Measurements from ENCODE around the gene PRPF4.
"Not testable (repeated sequence)": the region's sequence is repeated elsewhere in the genome, so short reads cannot be mapped to it uniquely, and the experiment has no call there.

PRPF4 gene

DNA sequence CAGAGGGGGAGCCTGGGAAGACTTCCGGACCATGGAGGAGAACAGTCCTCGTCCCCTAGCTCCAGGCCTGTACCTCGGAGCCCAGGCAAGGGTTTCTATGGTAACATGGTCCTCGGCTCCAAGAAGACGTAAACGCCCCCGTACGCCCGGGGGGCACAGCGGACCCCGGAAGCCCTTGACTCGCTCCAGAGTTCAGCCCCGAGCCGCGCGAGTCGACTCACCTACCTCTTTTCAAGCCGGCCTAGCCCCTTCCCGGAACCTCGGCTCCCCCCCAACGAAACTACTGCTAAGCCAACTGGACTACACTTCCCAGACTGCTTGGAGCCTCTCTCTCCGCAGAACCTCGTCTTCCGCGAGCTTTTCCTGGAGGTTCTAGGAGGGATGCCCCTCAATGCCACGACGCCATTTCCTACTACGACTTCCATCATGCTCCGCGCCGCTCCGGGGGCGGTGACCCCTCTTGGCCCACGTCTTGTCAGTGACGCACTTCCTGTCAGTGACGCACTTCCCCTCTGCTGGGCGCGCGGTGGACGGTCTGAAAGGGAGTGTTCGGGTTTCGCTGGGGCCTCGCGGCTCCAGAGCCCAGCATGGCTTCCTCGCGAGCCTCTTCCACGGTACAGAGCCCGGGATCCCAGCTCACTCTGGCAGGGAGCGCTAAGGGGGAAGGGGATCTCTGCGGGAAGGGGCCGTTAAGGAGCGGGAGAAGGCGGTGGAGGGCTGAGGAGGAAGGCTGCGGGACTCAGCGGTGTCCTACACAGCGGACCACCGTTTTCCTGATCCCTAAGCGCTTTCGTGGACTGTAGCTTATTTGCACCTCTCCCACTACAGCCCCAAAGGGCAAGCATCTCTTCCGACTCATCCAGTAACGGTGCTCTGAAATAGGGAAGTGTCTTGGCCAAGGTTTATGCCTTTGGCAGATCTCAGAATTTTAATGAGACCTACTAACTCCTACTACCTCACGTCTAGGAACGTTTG lies at the start of gene PRPF4, which contains the start of gene CDC26:
TSS of gene PRPF4 (plus strand) at position 502 of the 975 bp plus-strand sequence. CDS start at position 588, 86 bp downstream.
TSS of gene CDC26 (minus strand) at position 416 of the 975 bp plus-strand sequence. CDS start 3,065 bp downstream, outside the sequence.
- peak; percentile 94 for DNase-seq

DNA sequence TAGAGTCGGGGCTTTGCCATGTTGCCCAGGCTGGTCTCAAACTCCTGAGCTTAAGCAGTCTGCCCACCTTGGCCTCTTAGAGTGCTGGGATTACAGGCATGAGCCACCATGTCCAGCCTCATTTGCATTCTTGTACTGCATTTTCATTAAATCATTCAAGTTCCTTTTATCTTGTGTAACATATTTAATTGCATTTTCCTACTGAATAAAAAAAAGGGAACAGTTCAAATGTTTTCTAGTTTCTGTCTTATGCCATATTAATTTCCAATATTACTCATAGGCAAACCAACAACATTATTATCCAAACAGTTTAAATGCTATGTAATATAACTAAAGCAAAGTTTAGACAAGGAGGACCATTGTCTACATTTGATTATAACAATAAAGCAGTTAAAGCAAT lies 48.0 kb upstream of the PRPF4 start:
- no peak for DNase-seq

DNA sequence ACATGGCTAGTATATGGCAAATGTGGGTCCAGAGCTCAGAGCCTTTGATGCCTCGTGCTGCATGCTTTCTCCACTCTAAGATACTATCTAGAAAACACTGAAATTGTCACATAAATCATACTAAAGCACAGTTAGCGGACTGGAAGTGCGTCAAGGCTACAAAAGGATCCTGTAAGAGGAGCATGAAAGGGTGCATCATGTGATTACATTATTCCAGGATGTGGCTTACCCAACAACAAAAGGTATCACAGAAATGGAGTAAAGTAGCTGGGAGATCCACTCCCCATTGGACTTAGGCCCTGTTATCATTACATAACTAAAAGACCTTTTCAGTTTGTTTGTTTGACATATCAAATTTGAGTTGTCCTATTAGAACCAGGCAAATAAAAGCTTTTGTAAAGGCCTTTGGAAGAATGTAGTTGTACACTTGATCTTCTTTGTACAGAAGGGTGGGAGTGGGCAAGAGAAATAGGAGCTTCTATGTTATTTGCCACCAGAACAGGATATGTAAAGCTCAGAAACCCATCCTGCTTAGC lies 47.3 kb upstream of the PRPF4 start:
- no peak for DNase-seq

DNA sequence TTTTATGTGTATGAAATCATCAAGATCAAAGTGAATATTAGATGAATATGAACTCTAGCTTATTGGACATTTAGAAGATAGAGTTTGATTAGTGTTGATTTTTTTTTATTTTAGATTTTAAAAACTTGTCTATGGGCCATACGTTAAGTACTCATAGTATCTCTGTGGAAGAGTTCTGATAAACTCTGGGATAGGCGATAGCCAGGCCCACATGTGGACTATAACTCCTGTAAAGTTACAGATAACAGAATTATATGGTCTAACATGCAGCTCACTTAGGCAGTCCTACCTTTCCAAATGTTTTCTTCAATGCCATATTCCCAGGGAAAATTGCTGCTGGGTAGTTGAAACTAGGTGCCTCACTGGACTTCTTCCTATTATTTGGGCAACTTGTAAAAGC lies 43.8 kb upstream of the PRPF4 start:
- no peak for DNase-seq

DNA sequence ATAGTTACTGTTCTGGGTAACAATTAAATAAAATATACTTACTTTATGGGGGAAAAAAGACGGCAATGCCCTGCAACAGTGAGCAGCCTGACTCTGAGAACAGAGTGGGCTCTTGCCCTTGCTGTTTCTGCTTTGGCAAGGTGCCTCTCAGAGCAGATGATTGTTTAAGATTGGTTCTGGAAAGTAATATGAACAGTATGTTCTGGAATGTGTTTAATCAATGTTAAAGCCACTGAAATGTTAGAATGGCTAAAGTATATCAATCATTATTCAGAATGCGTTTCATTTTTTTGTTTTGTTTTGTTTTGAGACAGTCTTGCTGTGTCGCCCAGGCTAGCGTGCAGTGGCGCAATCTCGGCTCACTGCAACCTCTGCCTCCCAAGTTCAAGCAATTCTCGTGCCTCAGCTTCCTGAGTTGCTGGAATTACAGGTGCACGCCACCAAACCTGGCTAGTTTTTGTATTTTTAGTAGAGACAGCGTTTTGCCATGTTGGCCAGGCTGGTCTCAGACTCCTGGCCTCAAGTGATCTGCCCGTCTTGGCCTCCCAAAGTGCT lies 39.7 kb upstream of the PRPF4 start:
- not testable (repeated sequence) for DNase-seq

DNA sequence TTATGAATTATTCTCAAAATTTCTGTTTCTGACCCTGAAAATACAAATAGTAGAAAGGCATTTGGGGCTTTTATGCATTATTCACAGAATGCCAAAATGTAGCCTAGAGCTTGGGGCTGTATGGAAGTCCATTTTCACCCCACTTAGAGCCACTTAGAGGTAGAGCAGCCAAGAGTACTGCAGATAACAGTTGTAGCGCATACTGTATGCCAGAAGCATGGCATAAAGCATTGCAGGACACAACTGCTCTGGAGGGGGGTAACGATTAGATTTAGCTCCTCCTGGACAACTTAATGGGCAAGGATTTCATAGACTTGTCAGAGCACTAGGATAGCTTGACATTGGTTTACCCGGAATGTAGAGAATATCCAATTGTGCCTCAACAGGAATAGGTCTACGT lies 38.4 kb upstream of the PRPF4 start:
- DNase-seq, result no peak

DNA sequence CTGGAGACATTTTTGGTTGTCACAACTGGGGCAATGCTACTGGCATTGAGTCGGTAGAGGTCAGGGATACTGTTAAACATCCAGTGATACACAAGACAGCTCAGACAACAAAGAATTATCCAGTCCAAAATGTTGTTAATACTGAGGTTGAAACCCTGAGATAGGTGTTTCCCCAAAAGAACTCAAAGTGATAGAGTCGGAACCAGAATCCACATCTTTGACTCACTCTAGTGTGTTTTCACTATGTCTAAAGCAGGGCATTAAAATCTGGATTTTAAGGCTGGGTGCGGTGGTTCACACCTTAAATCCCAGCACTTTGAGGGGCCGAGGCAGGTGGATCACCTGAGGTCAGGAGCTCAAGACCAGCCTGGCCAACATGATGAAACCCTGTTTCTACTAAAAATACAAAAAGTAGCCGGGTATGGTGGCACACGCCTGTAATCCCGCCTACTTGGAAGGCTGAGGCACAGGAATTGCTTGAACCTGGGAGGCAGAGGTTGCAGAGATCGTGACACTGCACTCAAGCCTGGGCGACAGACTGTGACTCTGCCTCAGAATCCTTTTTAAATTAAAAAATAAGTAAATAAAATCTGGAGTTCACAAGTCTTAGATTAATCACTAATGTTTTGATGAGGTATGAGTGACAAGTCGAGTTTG lies 37.1 kb upstream of the PRPF4 start:
- DNase-seq, result no peak

DNA sequence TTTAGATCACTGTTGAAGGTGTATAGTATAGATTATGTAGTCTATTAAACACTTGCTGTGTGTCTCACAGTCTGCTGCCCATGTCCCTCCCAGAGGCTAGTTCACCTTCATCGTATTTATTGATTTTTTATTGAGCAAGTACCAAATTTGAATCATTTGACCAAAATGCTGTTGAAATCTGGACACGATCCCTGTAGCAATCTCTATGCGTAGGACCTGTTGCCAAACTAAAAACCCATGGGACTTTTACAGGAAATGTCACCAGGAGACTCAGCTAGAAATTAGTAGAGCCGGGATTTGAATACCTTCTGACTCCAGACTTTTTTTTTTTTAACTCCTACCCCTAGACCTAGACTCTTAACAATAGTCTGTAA lies 36.6 kb upstream of the PRPF4 start:
- no peak for DNase-seq

DNA sequence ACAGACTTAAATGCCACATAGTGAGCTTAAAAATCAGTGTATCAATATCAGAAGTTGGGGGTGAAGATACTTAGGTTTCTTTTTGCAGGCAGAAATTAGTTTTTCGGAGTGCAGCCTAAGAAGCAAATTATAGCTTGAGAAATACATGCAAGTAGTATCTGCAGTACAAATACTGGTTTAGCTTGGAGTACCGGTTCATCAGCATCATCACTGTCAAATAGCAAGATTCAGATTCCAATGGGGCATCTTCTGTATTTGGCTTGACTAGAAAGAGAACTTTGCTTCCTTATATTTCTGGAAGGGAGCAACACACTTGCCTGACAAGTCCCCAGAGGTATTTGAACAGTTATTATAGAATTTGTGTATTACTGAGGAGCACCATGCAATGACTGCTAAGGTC lies 34.3 kb upstream of the PRPF4 start:
- DNase-seq, result no peak

DNA sequence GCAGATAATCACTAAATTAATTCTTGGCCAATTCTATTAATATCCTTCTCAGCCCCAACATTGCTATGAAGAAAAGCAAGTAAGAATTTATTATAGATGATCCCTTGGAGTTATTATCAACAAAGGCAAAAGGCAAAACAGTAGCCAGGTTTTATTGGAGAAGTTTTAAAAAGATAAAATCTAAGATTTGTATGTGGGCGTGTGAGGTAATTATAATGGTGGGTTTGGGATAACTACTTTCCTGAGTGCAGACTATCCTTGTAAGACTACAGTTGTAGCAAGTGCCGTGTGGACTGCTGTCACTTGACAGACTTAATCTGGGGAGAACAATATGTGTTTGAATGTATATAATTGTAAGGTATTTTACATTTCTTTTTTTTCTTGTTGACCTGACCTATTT lies 30.9 kb upstream of the PRPF4 start:
- no peak for DNase-seq

DNA sequence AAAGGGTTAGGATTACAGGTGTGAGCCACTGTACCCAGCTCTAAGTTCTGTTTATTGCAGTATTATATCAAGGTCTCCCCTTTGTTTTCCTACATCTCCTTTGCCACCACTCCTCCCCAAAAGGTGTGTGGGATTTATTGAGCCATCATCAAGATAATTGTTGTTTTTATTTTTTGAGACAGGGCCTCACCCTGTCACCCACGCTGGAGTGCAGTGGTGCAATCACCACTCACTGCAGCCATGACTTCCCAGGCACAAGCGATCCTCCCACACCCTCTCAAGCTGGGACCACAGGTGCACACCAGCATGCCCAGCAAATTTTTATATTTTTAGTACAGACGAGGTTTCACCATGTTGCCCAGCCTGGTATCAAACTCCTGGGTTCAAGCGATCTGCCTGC lies 29.6 kb upstream of the PRPF4 start:
- DNase-seq, result no peak

DNA sequence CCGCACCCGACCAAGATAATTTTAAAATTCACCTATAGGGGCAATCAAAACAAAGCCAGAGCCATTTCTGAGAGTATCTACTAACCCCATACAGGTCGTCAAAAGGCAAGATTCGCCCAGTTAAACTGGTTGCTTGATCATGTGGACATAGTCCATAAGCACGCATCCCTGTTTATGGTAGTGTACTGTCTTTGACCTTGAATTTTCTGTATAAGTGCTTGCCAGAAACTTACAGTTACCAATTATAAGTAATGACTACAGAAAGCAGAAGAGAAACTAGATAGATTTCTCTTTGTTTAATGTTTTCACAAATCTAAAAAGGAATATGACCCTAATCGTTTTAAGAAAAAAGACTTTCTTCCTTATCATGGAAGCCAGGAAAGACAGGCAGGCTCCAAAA lies 28.5 kb upstream of the PRPF4 start:
- DNase-seq, result no peak

DNA sequence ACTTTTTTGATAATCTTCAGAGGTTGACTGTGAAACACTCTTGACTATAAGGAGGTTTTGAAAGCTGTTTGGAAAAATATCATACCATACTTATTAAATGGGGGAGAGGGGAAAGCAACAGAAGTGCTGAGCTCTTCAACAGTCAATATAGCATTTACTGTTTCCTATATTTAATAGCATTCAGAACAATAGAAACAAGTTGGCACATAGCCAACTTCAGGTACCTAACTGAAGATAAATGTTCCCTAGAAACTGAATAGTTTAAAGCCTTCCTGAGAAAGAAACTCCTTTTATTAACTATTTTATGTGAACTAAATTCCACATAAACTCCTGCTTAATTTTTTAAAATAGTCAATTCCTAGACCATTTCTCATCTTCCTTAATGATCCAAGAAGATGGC lies 27.8 kb upstream of the PRPF4 start:
- DNase-seq, result no peak

DNA sequence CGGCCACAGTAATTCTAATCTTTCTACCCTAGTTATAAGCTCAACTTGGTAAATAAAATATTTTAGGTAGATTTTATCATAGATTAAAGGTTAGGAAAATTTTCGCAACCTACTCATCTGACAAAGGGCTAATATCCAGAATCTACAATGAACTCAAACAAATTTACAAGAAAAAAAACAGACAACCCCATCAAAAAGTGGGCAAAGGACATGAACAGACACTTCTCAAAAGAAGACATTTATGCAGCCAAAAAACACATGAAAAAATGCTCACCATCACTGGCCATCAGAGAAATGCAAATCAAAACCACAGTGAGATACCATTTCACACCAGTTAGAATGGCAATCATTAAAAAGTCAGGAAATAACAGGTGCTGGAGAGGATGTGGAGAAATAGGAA lies 25.8 kb upstream of the PRPF4 start:
- DNase-seq, result not testable (repeated sequence)

DNA sequence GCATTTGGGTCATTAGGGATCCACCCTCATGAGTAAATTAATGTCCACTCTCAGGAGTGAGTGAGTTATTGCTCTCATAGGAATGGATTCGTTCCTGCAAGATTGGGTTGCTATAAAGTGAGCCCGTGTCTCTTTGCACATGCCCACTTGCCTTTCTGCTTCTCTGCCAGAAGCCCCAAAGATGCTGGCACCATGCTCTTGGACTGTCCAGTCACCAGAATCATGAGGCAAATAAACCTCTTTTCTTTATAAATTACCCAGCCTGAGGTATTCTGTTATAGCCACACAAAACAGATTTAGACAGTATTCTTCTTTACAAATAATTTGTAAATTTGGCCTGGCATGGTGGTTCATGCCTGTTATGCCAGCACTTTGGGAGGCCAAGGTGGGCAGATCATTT lies 24.7 kb upstream of the PRPF4 start:
- no peak for DNase-seq

DNA sequence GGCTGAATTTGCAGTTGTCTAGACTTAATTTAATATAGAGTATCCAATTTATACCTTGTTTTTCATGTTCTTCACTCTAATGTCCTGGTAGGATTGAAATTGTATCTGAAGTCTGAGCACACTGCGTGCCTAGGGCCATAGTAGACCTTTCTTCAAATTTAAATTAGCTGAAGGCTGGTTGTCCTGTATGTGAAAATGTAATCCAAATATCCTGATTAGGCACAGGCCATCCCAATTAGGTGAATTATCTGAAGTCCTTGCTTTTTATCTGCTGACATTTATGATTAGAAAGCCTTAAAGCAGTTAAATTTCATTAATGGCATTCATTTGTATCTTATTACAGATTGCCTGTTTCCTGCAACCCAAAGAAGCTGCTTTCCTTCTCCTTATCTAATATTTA lies 20.5 kb upstream of the PRPF4 start:
- no peak for DNase-seq

DNA sequence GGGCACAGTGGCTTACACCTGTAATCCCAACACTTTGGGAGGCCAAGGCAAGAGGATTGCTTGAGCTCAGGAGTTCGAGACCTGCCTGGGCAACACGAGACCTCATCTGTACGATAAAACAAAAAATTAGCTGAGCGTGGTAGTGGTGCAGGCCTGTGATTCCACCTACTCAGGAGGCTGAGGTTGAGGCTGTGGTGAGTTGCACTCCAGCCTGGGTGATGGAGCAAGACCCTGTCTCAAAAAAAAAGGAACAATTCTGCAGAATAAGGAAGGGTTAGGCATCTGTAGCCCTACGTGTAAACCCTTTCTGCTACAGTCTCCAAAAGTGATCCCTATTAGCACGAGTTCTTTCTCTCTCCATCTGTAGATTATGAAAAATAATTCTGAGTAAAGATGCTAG lies 20.0 kb upstream of the PRPF4 start:
- no peak for DNase-seq

DNA sequence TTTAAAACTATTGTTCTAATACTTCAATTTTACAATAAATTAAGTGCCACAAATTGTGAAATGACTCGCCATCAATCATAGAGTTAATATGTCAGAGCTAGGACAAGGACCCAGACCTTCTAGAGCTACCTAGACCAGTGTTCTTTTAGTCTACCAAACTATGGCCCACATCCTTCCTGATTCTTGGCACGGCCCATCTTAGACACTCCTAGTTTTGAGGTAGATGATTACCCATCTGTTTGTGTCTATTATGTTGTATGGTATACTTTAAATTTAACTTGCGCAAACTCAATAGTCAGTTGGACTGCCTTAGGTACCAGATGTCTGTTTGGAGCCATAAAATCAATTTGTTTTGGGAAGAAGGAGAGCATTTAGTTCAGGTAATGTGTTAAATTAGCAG lies 17.6 kb upstream of the PRPF4 start:
- no peak for DNase-seq

DNA sequence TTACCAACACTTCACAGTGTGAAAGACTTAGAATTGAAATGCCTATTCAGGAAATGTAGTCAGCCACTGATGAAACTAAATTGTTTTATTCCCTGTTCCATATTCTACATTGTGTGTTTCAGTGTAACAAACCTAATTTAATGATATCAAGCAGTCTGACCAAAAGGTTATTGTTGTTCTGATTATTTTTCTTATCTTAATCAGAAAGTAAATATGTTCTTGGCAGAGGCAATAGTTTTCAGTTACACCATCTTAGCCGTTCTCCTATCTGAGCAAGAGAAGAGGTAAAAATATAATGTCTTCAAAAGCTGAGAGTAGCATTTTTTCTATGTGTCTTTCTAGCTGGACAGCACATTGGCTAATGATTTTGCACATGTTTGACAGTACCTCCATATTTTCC lies 17.2 kb upstream of the PRPF4 start:
- no peak for DNase-seq

DNA sequence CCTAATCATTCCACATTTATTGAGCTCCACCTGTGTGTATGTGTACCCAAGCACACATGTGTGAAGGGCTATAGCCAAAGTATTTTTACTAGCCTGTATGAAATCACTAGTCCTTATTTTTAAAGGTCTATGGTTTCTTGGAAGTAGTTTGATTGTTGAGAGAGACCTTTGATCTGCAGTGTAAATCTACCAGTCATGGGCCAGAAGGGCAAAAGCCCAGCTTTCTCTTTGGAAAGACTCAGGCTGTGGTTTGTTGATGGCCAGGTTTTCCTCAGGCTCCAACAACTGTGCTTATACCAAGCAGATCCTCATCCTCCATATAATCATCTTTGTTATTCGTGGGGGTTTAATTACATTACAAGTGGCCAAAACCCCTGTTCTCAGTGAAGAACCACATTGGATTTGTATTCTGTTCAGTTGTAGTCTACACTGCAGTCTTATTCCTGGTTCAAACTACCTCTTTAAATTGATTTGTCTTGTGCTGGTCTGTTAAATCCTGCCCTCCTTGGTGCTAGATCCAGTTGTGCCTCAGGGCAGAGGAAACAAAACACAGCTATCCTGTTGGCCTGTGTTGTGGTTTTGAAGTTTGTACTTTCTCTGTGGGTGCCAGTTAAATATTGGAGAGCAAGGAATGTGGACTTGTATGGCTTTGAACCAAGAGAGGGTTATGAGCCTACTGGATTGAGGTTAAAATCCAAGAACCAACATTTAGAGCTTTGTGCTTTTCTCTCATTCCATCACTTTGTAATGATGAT lies 13.4 kb upstream of the PRPF4 start:
- DNase-seq, result no peak

DNA sequence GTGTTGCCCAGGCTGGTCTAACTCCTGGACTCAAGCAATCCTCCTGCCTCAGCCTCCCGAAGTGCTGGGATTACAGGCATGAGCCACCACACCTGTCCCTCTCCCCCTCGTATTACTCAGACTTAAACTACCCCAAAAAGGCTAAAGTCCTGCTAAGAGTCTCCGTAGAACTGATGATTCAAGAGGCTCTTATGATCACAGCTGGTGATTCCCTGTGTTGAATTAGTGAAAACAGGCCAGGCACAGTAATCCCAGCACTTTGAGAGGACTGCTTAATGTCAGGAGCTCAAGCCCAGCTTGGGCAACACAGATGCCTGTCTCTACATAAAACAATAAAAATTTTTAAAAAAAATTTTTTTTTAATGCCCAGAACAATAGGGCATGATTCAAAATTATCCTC lies 9.3 kb upstream of the PRPF4 start:
- no peak for DNase-seq

DNA sequence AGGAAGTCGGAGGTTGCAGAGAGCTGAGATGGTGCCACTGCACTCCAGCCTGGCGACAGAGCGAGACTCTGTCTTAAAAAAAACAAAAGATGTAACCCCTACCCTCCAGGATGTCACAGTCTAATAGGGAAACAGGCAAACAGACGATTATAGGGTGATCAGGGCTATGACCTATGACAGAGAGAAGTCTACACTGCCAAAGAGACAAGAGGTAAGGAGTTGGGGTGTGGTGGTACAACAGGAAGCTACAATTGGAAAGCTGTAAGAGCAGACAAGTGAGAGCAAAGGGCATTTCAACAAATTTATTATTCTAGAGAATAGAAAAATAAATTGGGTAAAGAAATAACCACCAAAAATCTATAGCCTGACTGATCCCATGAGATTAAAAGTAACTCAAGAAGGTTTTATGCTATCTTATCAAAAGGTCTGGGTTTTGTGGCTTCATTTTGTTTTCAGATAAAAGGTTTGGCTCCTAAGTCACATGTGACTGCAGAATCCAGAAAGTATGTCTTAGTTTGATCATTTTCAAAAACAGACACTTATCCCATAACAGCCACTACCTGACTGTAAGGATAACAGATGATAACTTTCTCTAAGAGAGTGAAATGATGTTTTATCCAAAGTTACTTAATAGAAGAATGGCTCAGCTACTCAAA lies 7.4 kb upstream of the PRPF4 start:
- no peak for DNase-seq

All from stimulated activated CD4-positive, alpha-beta T cell treated with anti-CD3 and anti-CD28 coated beads, Interleukin-12 subunit alpha, Interleukin-12 subunit beta, amount 100 ng/mL, for 4 hours (primary cell).